GM19035 (cell line): ENCODE measurements around the gene PARD3.

Experiments used
- ATAC-seq: cut with Tn5 transposase; IDR thresholded peaks from one replicate; pipeline ENCODE4 v1.9.1; 2021; ENCODE audit not compliant: unreplicated experiment

PARD3 gene

GRCh38 chr10:34520084-34520483 is 295.0 kb downstream of the PARD3 start:
- ATAC-seq = no peak

GRCh38 chr10:34514290-34514689 is 300.8 kb downstream of the PARD3 start:
- ATAC-seq = no peak

GRCh38 chr10:34513636-34514035 is 301.5 kb downstream of the PARD3 start:
- no peak for ATAC-seq

- ATAC-seq = no peak
Measured at GRCh38 chr10:34507217-34507616, 307.9 kb downstream of the PARD3 start.

- ATAC-seq = no peak
Measured at GRCh38 chr10:34506786-34507185, 308.3 kb downstream of the PARD3 start.

GRCh38 chr10:34505338-34505737 is 309.8 kb downstream of the PARD3 start:
- no peak for ATAC-seq

- no peak for ATAC-seq
Measured at GRCh38 chr10:34504534-34504933, 310.6 kb downstream of the PARD3 start.

- no peak for ATAC-seq
Measured at GRCh38 chr10:34503704-34504103, 311.4 kb downstream of the PARD3 start.

GRCh38 chr10:34499612-34500279 is 315.4 kb downstream of the PARD3 start:
- ATAC-seq = no peak

GRCh38 chr10:34498821-34499220 is 316.3 kb downstream of the PARD3 start:
- no peak for ATAC-seq

GRCh38 chr10:34495938-34496337 is 319.2 kb downstream of the PARD3 start:
- ATAC-seq = no peak

- no peak for ATAC-seq
Measured at GRCh38 chr10:34494012-34494411, 321.1 kb downstream of the PARD3 start.

- ATAC-seq = no peak
Measured at GRCh38 chr10:34492081-34492480, 323.0 kb downstream of the PARD3 start.

GRCh38 chr10:34491678-34492077 is 323.4 kb downstream of the PARD3 start:
- no peak for ATAC-seq

GRCh38 chr10:34489973-34490745 is 324.9 kb downstream of the PARD3 start:
- ATAC-seq = no peak

GRCh38 chr10:34489411-34489810 is 325.7 kb downstream of the PARD3 start:
- ATAC-seq = no peak

GRCh38 chr10:34488476-34489130 is 326.5 kb downstream of the PARD3 start:
- ATAC-seq = no peak

GRCh38 chr10:34486008-34486407 is 329.1 kb downstream of the PARD3 start:
- ATAC-seq = no peak

GRCh38 chr10:34484164-34484563 is 330.9 kb downstream of the PARD3 start:
- ATAC-seq = no peak

GRCh38 chr10:34480345-34480744 is 334.8 kb downstream of the PARD3 start:
- no peak for ATAC-seq

- ATAC-seq = no peak
Measured at GRCh38 chr10:34479520-34480179, 335.4 kb downstream of the PARD3 start.

GRCh38 chr10:34477249-34477648 is 337.8 kb downstream of the PARD3 start:
- no peak for ATAC-seq
